Subcutaneous abdominal adipose tissue (tissue), 5 donors: ENCODE measurements around the gene PRPF31.
A peak's percentile ranks its signal among the peaks of the same experiment; 100 is the strongest.
"Not testable (repeated sequence)": the region's sequence is repeated elsewhere in the genome, so short reads cannot be mapped to it uniquely, and the experiment has no call there.

ENCODE experiments used
- H3K27ac ChIP-seq: one replicate; pipeline ENCODE4 v1.7.0; 2013; ENCODE audit warnings: low read depth, mild to moderate bottlenecking, inconsistent platforms, low read length, moderate library complexity
- H3K27me3 ChIP-seq, 5 donors: one replicate each; pipeline ENCODE4 v1.7.0; 2013; ENCODE audit warnings: low read length in 5 of 5, inconsistent platforms in 1 of 5; ENCODE audit not compliant: control insufficient read depth in 5 of 5, insufficient read depth in 4 of 5
- H3K36me3 ChIP-seq, 5 donors: one replicate each; pipeline ENCODE4 v1.7.0; 2013; ENCODE audit warnings: low read length in 5 of 5; ENCODE audit not compliant: control insufficient read depth in 5 of 5, insufficient read depth in 5 of 5
- H3K4me1 ChIP-seq, 5 donors: one replicate each; pipeline ENCODE4 v1.7.0; 2013; ENCODE audit warnings: low read length in 5 of 5, mild to moderate bottlenecking in 3 of 5, moderate library complexity in 1 of 5; ENCODE audit not compliant: control insufficient read depth in 5 of 5, insufficient read depth in 5 of 5
- H3K4me3 ChIP-seq, 5 donors: one replicate each; pipeline ENCODE4 v1.7.0; 2013; ENCODE audit warnings: low read length in 5 of 5, low read depth in 1 of 5
- H3K9ac ChIP-seq, 5 donors: one replicate each; pipeline ENCODE4 v1.7.0; 2013; ENCODE audit warnings: low read length in 5 of 5, mild to moderate bottlenecking in 4 of 5, moderate library complexity in 3 of 5
- H3K9me3 ChIP-seq, 5 donors: one replicate each; pipeline ENCODE4 v1.7.0; 2013; ENCODE audit warnings: low read length in 5 of 5; ENCODE audit not compliant: control insufficient read depth in 5 of 5
- donor health status: healthy.
- donor health status: healthy.
- donor health status: healthy.
- donor health status: healthy.
- donor health status: healthy.

The PRPF31 gene

DNA sequence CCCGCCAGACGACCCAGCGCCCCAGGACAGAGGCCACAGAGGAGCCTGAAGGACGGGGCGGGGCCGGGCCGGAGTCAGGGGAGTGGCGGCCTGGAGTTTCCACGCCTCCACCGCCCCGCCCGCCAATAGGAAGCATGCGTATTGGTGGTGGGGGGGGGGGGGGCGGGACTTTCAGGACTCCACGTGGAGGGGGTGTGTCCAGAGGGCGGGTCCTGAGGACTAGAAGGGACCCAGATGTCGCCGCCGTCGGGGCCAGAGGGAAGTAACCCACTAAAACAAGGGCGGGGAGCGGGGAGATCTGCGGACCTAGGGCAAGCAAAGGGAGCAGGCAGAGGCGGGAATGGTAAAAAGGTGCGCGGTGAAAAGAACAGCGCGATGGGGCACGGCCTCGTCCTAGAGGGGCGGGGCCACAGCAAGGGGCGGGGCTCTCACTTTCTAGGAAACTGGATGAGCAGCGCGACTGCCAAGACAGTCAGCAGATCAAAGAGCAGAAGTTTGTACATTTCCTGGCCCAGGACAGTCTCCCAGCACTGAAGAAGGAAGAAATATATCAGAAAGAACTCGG, 46.8 kb downstream of the PRPF31 start:
- no peak overlapping the region for H3K9ac ChIP-seq
- no peaks in the 10 kb centered on the region for H3K9me3 ChIP-seq
- H3K27ac ChIP-seq = no peak overlapping the region
- H3K36me3 ChIP-seq = peaks cover 0 to 9% (median 6%) of the 10 kb centered on the region in 5 donors
- peak overlapping the region; percentile 55 to 66 (median 58) for H3K4me3 ChIP-seq
- peaks cover 0 to 10% (median 7%) of the 10 kb centered on the region in 5 donors for H3K27me3 ChIP-seq
- peaks cover 15 to 50% (median 43%) of the 10 kb centered on the region in 5 donors for H3K4me1 ChIP-seq

DNA sequence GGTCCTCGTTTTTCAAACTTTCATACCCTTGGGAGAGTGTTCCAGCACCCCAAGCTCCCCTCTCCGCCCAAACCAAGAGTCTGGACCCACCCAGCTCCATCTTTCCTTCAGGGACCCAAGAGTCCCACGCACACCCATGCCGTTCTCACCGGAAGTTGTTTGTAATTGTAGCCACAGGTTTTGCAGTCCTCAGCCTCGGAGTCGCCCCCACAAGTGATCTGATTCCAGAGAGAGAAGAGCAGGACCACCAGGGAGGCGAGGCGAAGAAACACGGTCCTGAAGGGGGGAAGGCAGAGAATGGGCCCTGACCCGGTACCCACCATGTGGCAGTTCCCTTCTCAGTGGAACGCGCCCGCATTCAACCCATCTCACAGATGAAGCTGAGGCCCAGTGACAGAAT, 47.3 kb downstream of the PRPF31 start:
- Histone ChIP-seq H3K27me3 (peaks cover 0 to 10% (median 7%) of the 10 kb centered on the region in 5 donors), H3K27ac (no peak overlapping the region), H3K4me1 (peaks cover 15 to 49% (median 43%) of the 10 kb centered on the region in 5 donors), H3K9me3 (no peaks in the 10 kb centered on the region), H3K4me3 (peak overlapping the region in 3 of 5 donors; percentile 58 to 62 (median 58)), H3K9ac (no peak overlapping the region), H3K36me3 (peaks cover 0 to 3% (median 2%) of the 10 kb centered on the region in 5 donors)

DNA sequence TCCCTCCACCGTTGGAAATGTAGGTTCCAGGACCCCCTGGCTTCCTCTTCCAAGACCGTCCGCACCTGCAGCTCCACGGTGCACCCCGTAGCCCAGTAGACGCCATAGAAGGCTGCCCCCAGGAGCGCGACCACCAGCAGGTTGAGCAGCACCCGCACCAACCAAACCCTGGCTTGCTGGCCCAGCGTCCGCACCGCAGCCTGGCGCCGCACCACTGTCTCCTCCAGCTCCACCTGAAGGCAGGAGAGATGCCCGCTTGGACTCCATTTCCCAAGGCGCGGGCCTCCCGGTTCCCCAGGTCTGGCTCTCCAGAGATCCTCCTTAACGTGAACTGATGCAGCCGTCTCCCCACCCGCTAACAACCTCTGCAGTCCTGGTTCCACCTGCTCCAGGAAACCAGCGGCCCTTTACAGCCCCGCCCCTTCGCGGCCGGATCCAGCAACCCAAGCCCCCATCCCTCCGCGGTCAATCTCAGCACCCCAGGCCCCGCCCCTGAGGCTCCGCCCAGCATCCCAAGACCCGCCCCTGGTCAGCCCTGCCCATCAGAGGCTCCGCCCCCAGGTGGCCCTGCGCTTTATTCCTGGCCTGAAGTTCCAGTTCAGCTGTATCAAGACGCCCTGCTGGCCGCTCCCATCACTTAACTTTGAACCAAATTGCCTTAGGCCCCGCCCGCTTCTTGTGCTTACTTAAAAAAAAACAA, 49.0 kb downstream of the PRPF31 start:
- Histone ChIP-seq H3K9ac (no peak overlapping the region), H3K4me3 (peak overlapping the region in 1 of 5 donors; percentile 38), H3K27me3 (peaks cover 0 to 11% (median 9%) of the 10 kb centered on the region in 5 donors), H3K9me3 (no peaks in the 10 kb centered on the region), H3K36me3 (no peaks in the 10 kb centered on the region), H3K4me1 (peaks cover 7 to 41% (median 31%) of the 10 kb centered on the region in 5 donors), H3K27ac (no peak overlapping the region)

- Histone ChIP-seq H3K9me3 (no peaks in the 10 kb centered on the region), H3K4me3 (no peak overlapping the region), H3K36me3 (no peaks in the 10 kb centered on the region), H3K27me3 (peaks cover 0 to 11% (median 9%) of the 10 kb centered on the region in 5 donors), H3K27ac (no peak overlapping the region), H3K9ac (no peak overlapping the region), H3K4me1 (peaks cover 5 to 37% (median 28%) of the 10 kb centered on the region in 5 donors)
Observed at GRCh38 chr19:54165222-54165621, 49.7 kb downstream of the PRPF31 start.

DNA sequence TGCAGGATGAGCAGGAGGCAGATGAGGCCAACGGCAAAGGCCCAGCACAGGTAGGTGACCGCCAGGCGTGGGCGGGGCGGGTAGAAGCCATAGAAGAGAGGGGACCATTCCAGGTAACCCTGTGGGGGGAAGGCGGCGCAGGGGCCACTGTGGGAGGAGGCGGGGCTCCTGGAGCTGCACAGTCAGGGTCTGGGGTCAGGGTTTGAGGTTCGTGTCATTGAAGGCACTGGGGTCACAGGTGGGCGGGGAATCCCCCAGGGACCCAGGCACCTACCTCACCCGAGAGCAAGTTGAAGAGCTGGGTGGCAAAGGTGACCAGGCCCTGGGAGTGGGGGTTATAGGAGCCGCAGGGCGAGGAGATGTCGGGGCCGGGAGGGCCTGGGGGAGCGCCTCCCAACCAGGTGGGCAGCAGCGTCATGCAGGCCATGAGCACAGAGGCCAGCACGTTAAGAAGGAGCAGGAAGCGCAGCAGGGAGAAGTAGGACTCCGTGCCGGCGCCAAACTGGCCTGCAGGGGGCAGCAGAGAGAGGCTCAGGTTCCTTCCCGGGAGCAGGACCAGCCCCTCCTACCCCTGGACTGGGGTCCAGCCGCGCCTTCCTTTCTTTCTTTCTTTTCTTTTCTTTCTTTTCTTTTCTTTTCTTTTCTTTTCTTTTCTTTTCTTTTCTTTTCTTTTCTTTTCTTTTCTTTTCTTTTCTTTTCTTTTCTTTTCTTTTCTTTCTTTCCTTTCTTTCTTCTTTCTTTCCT, 52.8 kb downstream of the PRPF31 start:
- Histone ChIP-seq H3K36me3 (no peaks in the 10 kb centered on the region), H3K27me3 (peaks cover 9 to 21% (median 15%) of the 10 kb centered on the region in 5 donors), H3K9ac (no peak overlapping the region), H3K27ac (no peak overlapping the region), H3K4me1 (peaks cover 3 to 24% (median 10%) of the 10 kb centered on the region in 5 donors), H3K9me3 (no peaks in the 10 kb centered on the region), H3K4me3 (no peak overlapping the region)

DNA sequence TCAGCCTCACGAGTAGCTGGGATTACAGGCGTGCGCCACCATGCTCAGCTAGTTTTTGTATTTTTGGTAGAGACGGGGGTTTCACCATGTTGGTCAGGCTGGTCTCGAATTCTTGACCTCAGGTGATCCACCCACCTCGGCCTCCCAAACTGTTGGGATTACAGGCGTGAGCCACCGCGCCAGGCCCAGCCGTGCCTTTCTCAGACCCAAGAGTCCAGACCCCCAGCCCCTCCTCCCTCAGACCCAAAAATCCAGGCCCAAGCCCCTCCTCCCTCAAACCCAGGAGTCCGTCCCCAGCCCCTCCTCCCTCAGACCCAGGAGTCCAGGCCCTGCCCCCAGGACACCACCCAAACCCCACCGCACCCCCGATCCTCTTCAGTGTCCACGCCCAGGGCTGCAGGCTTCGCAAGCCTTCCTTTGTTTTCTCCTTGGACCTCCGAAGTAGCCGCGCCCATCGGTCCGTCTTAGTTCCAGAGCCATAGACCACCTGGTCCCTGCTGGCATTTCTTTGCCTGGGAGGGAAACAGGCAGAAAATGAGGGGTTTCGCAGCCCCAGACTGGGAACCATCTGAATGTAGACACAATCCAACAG, 53.7 kb downstream of the PRPF31 start:
- no peaks in the 10 kb centered on the region for H3K36me3 ChIP-seq
- peaks cover 14 to 27% (median 19%) of the 10 kb centered on the region in 5 donors for H3K27me3 ChIP-seq
- H3K9ac ChIP-seq = no peak overlapping the region
- H3K27ac ChIP-seq = no peak overlapping the region
- H3K4me1 ChIP-seq = peaks cover 3 to 22% (median 9%) of the 10 kb centered on the region in 5 donors
- H3K9me3 ChIP-seq = no peaks in the 10 kb centered on the region
- no peak overlapping the region for H3K4me3 ChIP-seq

DNA sequence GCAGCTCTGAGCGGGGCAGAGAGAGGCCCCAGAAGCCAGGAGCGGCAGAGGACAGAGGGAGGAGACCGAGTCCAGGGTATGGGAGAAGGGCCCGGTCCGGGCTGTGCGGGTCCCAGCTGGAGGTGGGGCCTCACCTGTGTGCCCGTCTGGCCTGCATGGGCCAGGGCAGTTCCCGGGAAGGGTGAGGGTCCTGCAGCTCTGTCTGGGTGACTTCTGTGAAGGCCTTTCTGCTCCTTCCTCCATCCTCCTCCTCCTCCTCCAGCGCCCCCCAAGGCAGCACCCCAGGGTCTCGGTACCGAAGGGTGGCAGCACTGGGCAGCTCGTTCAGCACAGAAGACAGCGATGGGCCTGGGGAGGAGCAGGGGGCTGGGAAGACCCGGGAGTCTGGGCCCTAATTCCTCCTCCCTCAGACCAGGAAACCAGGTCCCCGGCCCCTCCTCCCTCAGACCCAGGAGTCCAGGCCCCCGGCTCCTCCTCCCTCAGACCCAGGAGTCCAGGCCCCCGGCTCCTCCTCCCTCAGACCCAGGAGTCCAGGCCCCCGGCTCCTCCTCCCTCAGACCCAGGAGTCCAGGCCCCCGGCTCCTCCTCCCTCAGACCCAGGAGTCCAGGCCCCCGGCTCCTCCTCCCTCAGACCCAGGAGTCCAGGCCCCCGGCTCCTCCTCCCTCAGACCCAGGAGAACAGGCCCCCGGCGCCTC, 56.3 kb downstream of the PRPF31 start:
- not testable (repeated sequence) for H3K4me3 ChIP-seq, H3K9me3 ChIP-seq, H3K27ac ChIP-seq, H3K9ac ChIP-seq, H3K36me3 ChIP-seq
- H3K27me3 ChIP-seq = peaks cover 9 to 22% (median 16%) of the 10 kb centered on the region in 5 donors
- H3K4me1 ChIP-seq = peaks cover 3 to 15% (median 5%) of the 10 kb centered on the region in 5 donors

DNA sequence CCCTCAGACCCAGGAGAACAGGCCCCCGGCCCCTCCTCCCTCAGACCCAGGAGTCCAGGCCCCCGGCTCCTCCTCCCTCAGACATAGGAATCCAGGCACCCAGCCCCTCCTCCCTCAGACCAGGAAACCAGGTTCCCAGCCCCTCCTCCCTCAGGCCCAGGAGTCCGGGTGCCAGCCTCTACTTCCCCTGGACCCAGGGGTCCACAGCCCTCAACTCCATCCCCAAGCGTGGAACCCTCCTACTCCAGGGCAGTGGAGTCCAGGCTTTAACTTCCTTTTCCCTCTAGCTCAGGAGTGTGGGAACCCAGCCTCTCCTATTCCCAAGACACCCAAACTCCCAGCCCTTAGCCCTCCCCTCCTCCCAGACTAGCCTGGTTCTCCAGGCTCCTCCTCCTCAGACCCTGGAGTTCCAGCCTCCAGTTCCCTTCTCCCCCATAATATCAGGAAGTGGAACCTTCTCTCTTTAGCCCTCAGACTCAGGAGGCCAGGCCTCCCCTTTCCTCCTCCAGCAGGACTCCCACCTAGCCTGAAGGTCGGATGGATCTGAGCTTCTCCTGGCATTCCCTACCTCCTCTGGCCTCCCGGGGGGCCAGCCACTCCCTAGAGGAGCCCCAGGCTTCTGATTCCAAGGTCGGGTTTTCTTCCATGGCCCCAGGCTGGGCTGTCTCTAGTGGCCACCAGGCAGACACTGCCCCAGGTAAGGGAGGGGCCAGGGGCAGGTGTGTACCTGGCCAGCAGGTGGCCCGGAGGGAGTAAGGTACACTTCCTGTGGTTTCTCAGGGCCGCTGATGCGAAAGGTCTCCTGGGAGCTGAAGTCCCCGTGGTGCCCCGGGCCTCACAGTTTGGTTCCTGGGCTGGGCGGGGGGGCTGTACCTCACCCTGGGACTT, 57.2 kb downstream of the PRPF31 start, which contains the start of gene TMC4:
Gene TMC4, minus strand, starts transcription at position 690 of the 888 bp plus-strand sequence. Its CDS starts 43 bp downstream, at position 647.
- H3K4me1 ChIP-seq = peaks cover 3 to 15% (median 5%) of the 10 kb centered on the region in 5 donors
- H3K9me3 ChIP-seq = no peaks in the 10 kb centered on the region
- H3K27ac ChIP-seq = no peak within 1 kb of the TSS
- H3K9ac ChIP-seq = peak within 1 kb of the TSS in 2 of 5 donors; percentile 39 to 77
- H3K36me3 ChIP-seq = peaks cover 0 to 3% (median 0%) of the 10 kb centered on the region in 5 donors
- H3K4me3 ChIP-seq = no peak within 1 kb of the TSS
- peaks cover 9 to 22% (median 13%) of the 10 kb centered on the region in 5 donors for H3K27me3 ChIP-seq

GRCh38 chr19:54173359-54173699, 57.8 kb downstream of the PRPF31 start:
- Histone ChIP-seq H3K9me3 (no peaks in the 10 kb centered on the region), H3K4me3 (no peak overlapping the region), H3K9ac (no peak overlapping the region), H3K27ac (no peak overlapping the region), H3K36me3 (peaks cover 0 to 6% (median 0%) of the 10 kb centered on the region in 5 donors), H3K4me1 (peaks cover 1 to 12% (median 5%) of the 10 kb centered on the region in 5 donors), H3K27me3 (peaks cover 9 to 19% (median 13%) of the 10 kb centered on the region in 5 donors)
